Stimulated activated CD8-positive, alpha-beta memory T cell treated with anti-CD3 and anti-CD28 coated beads, Interleukin-12 subunit alpha, Interleukin-12 subunit beta, amount 100 ng/mL, for 24 hours (primary cell): ENCODE data around the gene ZC3H12A.

Experiments
- DNase-seq: peaks from one replicate; pipeline ENCODE4 v3.0.0-alpha.2; 2020; ENCODE audit errors: extremely low read depth

Gene ZC3H12A

GRCh38 chr1:37478890-37479254, 4.5 kb downstream of the ZC3H12A start:
- DNase-seq, result no peak

GRCh38 chr1:37479255-37480124, 5.1 kb downstream of the ZC3H12A start:
- DNase-seq, result peak; percentile 83

GRCh38 chr1:37480125-37480466, 5.7 kb downstream of the ZC3H12A start:
- no peak for DNase-seq

- DNase-seq, result no peak
Observed at GRCh38 chr1:37480581-37481288, 6.4 kb downstream of the ZC3H12A start.

GRCh38 chr1:37481289-37482003, 7.1 kb downstream of the ZC3H12A start:
- DNase-seq, result no peak

GRCh38 chr1:37482004-37482785, 7.8 kb downstream of the ZC3H12A start:
- DNase-seq, result no peak

- DNase-seq, result no peak
Observed at GRCh38 chr1:37482796-37483744, 8.7 kb downstream of the ZC3H12A start.

- no peak for DNase-seq
Observed at GRCh38 chr1:37483785-37484184, 9.4 kb downstream of the ZC3H12A start.

GRCh38 chr1:37484325-37485051, 10.1 kb downstream of the ZC3H12A start:
- no peak for DNase-seq

GRCh38 chr1:37485902-37486679, 11.7 kb downstream of the ZC3H12A start:
- DNase-seq, result no peak

GRCh38 chr1:37486680-37487618, 12.6 kb downstream of the ZC3H12A start:
- DNase-seq, result peak; percentile 47

- no peak for DNase-seq
Observed at GRCh38 chr1:37487619-37487984, 13.2 kb downstream of the ZC3H12A start.

GRCh38 chr1:37493336-37494098, 19.1 kb downstream of the ZC3H12A start:
- DNase-seq, result no peak

GRCh38 chr1:37495875-37496274, 21.5 kb downstream of the ZC3H12A start:
- DNase-seq, result no peak

GRCh38 chr1:37497832-37498231, 23.5 kb downstream of the ZC3H12A start:
- DNase-seq, result no peak

- no peak for DNase-seq
Observed at GRCh38 chr1:37498872-37499617, 24.7 kb downstream of the ZC3H12A start.

GRCh38 chr1:37501661-37502060, 27.3 kb downstream of the ZC3H12A start:
- no peak for DNase-seq
